ENCODE data around the gene UNC13A. TPM values are rescaled to one million over a fixed set of nuclear protein-coding genes. Genes with fewer than 3 reads are reported as not detected.
A peak's percentile ranks its signal among the peaks of the same experiment; 100 is the strongest.

Gene UNC13A
- total and polyA plus RNA-seq, 8 donors: under 0.01 to 2.2 (median 0.15) TPM; not detected in 1

DNA sequence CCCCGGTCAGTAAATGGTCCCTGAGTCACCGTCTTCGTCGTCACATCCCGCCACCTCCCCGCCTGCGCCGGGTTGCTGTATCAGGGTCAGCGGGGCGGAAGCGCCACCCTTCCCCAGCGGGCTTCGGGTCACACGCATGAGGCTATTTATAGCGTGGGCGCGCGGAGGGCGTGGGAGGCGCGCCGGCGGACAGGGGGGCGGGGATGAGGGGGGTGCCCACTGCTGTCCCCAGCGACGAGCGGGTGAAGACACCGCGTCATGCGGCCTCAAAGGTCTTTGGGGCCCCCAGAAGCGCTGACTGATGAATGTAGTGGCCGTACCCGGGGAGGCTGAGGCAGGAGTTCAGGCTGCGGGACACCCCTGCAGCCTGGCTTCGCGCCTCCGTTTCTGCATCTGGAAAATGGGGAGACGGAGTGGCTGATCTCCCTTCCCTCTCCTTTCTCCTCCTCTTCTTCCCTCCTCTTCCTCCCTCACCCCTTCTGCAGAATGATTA, 7.9 kb downstream of the UNC13A start:
- Histone ChIP-seq H3K4me1 (peaks cover 4 to 10% (median 7%) of the 10 kb centered on the region in 4 donors), H3K4me3 (peak overlapping the region in 3 of 4 donors; percentile 15 to 32 (median 21)), H3K9me3 (no peaks in the 10 kb centered on the region), H3K27ac (peak overlapping the region in 3 of 5 donors; percentile 22 to 35 (median 27)), H3K36me3 (no peaks in the 10 kb centered on the region), H3K27me3 (peaks cover 9 to 99% (median 44%) of the 10 kb centered on the region in 3 donors)
- DNase-seq: peak; percentile 57 to 86
- WGBS, 5 donors: 3 to 5% (median 5%) methylated on average over 24 to 38 of the region's 38 CpGs
- intact Hi-C loops (cut with DNase I; ENCODE audit: low total_unique reads): no loop called here
- TF ChIP-seq POLR2A (IDR thresholded peaks at IDR 0.05): no peak
- peak; percentile 46 to 71 (median 51) for TF ChIP-seq POLR2AphosphoS5 (IDR thresholded peaks at IDR 0.05)

DNA sequence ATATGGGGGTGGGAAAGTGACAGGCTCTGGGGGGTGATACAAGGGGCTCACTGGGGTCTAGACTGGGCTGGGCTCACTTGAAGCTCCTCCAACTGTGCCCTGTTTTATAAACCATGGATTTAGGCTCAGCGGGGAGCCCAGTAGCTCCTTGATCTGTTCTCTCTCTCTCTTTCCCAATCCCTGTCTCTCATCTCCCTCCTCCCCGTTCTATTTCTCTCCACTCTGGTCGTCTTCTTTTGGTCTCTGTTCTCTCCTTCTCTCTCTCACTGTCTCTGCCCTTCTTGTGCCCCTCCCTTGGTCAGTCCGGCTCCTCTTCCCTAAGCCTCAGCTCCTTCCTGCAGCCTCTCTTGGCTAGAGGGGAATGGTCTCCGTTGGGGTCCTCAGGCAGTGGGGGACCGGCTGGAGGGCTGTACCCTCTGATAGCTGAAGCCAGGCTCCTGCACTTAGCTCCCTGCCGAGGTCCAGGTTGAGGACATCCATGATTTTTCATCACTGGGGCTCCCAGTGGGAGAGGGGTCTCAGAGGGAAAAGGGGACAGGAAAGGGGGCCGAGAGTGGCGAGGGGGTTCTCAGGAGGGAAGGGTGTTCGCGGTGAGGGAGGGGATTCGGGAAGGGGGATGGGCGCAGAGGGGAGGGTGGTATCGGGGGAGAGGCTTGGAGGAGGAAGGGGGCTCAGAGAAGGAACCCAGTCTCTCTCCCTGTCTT, 8.5 kb downstream of the UNC13A start:
- TF ChIP-seq POLR2A (IDR thresholded peaks at IDR 0.05): no peak
- DNase-seq: no peak
- H3K9me3 ChIP-seq: no peaks in the 10 kb centered on the region
- H3K4me1 ChIP-seq: peaks cover 4 to 10% (median 7%) of the 10 kb centered on the region in 4 donors
- 6 to 20% (median 11%) methylated on average over 7 to 14 of the region's 14 CpGs for WGBS, 5 donors
- H3K27me3 ChIP-seq: peaks cover 9 to 99% (median 39%) of the 10 kb centered on the region in 3 donors
- intact Hi-C loops (cut with DNase I; ENCODE audit: low total_unique reads): no loop called here
- peak overlapping the region in 4 of 5 donors; percentile 2 to 35 (median 16) for H3K27ac ChIP-seq
- no peaks in the 10 kb centered on the region for H3K36me3 ChIP-seq
- H3K4me3 ChIP-seq: peak overlapping the region in 3 of 4 donors; percentile 15 to 32 (median 21)

DNA sequence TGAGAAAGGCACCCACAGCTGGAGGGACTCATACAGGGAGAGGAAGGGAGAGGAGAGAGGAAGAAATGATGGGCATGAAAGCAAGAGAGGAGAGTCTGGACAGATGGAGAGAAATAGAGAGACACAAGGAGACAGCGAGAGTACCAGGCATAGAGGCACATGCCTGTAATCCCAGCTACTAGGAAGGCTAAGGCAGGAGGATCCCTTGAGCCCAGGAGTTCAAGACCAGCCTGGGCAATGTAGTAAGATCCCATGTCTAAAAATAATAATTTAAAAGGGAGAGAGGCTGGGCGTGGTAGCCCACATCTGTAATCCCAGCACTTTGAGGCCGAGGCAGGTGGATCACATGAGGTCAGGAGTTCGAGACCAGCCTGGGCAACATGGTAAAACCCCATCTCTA, 9.3 kb downstream of the UNC13A start:
- Histone ChIP-seq H3K4me3 (no peak overlapping the region), H3K27me3 (peaks cover 4 to 97% (median 35%) of the 10 kb centered on the region in 3 donors), H3K27ac (no peak overlapping the region), H3K36me3 (no peaks in the 10 kb centered on the region), H3K9me3 (no peaks in the 10 kb centered on the region), H3K4me1 (peaks cover 4 to 10% (median 7%) of the 10 kb centered on the region in 4 donors)
- TF ChIP-seq, protein P1, sequence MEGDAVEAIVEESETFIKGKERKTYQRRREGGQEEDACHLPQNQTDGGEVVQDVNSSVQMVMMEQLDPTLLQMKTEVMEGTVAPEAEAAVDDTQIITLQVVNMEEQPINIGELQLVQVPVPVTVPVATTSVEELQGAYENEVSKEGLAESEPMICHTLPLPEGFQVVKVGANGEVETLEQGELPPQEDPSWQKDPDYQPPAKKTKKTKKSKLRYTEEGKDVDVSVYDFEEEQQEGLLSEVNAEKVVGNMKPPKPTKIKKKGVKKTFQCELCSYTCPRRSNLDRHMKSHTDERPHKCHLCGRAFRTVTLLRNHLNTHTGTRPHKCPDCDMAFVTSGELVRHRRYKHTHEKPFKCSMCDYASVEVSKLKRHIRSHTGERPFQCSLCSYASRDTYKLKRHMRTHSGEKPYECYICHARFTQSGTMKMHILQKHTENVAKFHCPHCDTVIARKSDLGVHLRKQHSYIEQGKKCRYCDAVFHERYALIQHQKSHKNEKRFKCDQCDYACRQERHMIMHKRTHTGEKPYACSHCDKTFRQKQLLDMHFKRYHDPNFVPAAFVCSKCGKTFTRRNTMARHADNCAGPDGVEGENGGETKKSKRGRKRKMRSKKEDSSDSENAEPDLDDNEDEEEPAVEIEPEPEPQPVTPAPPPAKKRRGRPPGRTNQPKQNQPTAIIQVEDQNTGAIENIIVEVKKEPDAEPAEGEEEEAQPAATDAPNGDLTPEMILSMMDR (IDR thresholded peaks at IDR 0.05): no peak
- TF ChIP-seq EP300 (IDR thresholded peaks at IDR 0.05) (no peak), POLR2A (IDR thresholded peaks at IDR 0.05) (no peak), POLR2AphosphoS5 (IDR thresholded peaks at IDR 0.05) (no peak)
- intact Hi-C loops (cut with DNase I; ENCODE audit: low total_unique reads): no loop called here
- 63 to 78% (median 71%) methylated on average over 4 of the region's 4 CpGs for WGBS, 5 donors
- no peak for DNase-seq

DNA sequence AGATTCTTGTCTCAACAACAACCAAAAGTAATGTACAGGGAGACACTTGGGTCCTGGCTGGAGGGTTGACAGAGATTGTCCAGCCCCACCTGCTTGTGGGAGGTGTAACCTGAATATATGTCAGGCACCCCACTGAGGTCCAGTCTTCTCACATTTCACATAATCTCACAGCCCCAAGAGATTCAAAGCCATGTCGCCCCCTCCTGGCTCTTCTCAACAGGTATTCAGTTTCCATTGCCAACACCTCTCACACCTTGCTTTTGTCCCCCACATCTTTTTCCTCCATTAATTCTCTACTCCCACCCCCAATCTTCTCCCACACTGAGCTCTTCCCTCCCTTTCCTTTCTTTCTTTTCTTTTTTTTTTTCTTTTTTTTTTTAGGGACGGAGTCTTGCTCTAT, 11.2 kb downstream of the UNC13A start:
- H3K4me1 ChIP-seq: peaks cover 4 to 10% (median 7%) of the 10 kb centered on the region in 4 donors
- intact Hi-C loops (cut with DNase I; ENCODE audit: low total_unique reads): no loop called here
- H3K36me3 ChIP-seq: no peaks in the 10 kb centered on the region
- no peaks in the 10 kb centered on the region for H3K9me3 ChIP-seq
- TF ChIP-seq EP300 (IDR thresholded peaks at IDR 0.05): no peak
- TF ChIP-seq POLR2AphosphoS5 (IDR thresholded peaks at IDR 0.05): no peak
- TF ChIP-seq, protein P1 (IDR thresholded peaks at IDR 0.05): no peak
- TF ChIP-seq POLR2A (IDR thresholded peaks at IDR 0.05): no peak
- H3K4me3 ChIP-seq: no peak overlapping the region
- WGBS, 5 donors: 62 to 82% (median 71%) methylated on average over 2 of the region's 2 CpGs
- peaks cover 0 to 85% (median 31%) of the 10 kb centered on the region in 3 donors for H3K27me3 ChIP-seq
- no peak overlapping the region for H3K27ac ChIP-seq
- DNase-seq: no peak

DNA sequence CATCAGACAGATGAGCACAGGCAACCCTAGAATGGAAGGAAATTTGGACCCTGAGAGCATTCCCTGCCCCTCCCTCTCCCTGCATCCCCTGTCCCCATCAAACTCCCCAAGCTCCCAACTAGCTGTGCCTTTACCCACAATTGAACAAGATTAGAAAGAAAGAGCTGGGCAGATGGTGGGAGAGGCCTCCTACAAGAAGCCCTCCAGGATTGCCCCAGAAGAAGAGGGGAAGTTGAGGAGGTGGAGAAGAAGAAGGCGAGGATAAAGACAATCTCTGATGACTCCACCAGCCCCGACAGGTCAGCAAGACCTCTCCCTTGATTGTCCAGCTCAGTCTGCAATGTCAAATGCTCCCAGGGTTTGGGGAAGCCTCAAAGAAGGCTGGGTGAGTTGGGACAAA, 11.9 kb downstream of the UNC13A start:
- Histone ChIP-seq H3K27ac (no peak overlapping the region), H3K36me3 (no peaks in the 10 kb centered on the region), H3K4me3 (no peak overlapping the region), H3K9me3 (no peaks in the 10 kb centered on the region), H3K27me3 (peaks cover 0 to 78% (median 24%) of the 10 kb centered on the region in 3 donors), H3K4me1 (peaks cover 4 to 10% (median 7%) of the 10 kb centered on the region in 4 donors)
- TF ChIP-seq POLR2A (IDR thresholded peaks at IDR 0.05): no peak
- TF ChIP-seq, protein P1 (IDR thresholded peaks at IDR 0.05): no peak
- TF ChIP-seq POLR2AphosphoS5 (IDR thresholded peaks at IDR 0.05): no peak
- no peak for TF ChIP-seq EP300 (IDR thresholded peaks at IDR 0.05)
- intact Hi-C loops (cut with DNase I; ENCODE audit: low total_unique reads): no loop called here
- 39 to 58% (median 50%) methylated on average over 2 of the region's 2 CpGs for WGBS, 5 donors
- DNase-seq: no peak

Measured in stomach (tissue), 9 donors.